Neural progenitor cell (in vitro differentiated cells): ENCODE results near the gene DIS3L2. TPM values are rescaled to one million over a fixed set of nuclear protein-coding genes. Genes with fewer than 3 reads are reported as not detected.

Experiments
- DNase-seq: peaks from one replicate; pipeline ENCODE4 v3.0.0-alpha.2; 2016; ENCODE audit warnings: low spot score
- H2AFZ ChIP-seq: fragments of 200-600 bp; sonication (generic); replicated peaks from 2 replicates; pipeline ENCODE4 v1.6.1; 2016; ENCODE audit warnings: antibody characterized with exemption
- H3F3A ChIP-seq: fragments of 200-600 bp; sonication (generic); 2 replicates; pipeline ENCODE4 v1.6.1; 2016; ENCODE audit warnings: antibody characterized with exemption, low read depth
- H3K27ac ChIP-seq: fragments of 200-600 bp; sonication (generic); 2 replicates; pipeline ENCODE4 v1.5.1; 2016; ENCODE audit warnings: mild to moderate bottlenecking
- H3K27me3 ChIP-seq: fragments of 200-600 bp; sonication (generic); 2 replicates; pipeline ENCODE4 v1.6.1; 2016; ENCODE audit warnings: mild to moderate bottlenecking, moderate library complexity
- H3K36me3 ChIP-seq: fragments of 200-600 bp; sonication (generic); 2 replicates; pipeline ENCODE4 v1.5.1; 2016
- H3K4me1 ChIP-seq: fragments of 200-600 bp; sonication (generic); 2 replicates; pipeline ENCODE4 v1.6.1; 2016; ENCODE audit warnings: mixed run types
- H3K4me2 ChIP-seq: fragments of 200-600 bp; sonication (generic); 2 replicates; pipeline ENCODE4 v1.6.1; 2016
- H3K4me3 ChIP-seq: fragments of 200-600 bp; sonication (generic); 2 replicates; pipeline ENCODE4 v1.5.1; 2016
- H3K79me2 ChIP-seq: fragments of 200-600 bp; sonication (generic); 2 replicates; pipeline ENCODE4 v1.6.1; 2016; ENCODE audit warnings: low read depth
- H3K9ac ChIP-seq: fragments of 200-600 bp; sonication (generic); 2 replicates; pipeline ENCODE4 v1.6.1; 2016
- H3K9me3 ChIP-seq: fragments of 200-600 bp; sonication (generic); 2 replicates; pipeline ENCODE4 v1.5.1; 2016; ENCODE audit warnings: low read depth
- H4K20me1 ChIP-seq: fragments of 200-600 bp; sonication (generic); 2 replicates; pipeline ENCODE4 v1.6.1; 2016; ENCODE audit warnings: low read depth
- H3K27ac Mint-ChIP-seq: 3 replicates; pipeline ENCODE4 v1.8.0; 2021; ENCODE audit warnings: mixed read lengths
- H3K27me3 Mint-ChIP-seq: 2 replicates; pipeline ENCODE4 v1.8.0; 2022; ENCODE audit warnings: low read depth, mild to moderate bottlenecking, inconsistent platforms, moderate library complexity, mixed read lengths; ENCODE audit not compliant: insufficient read depth
- H3K36me3 Mint-ChIP-seq: 3 replicates; pipeline ENCODE4 v1.8.0; 2021; ENCODE audit warnings: mixed read lengths
- H3K4me1 Mint-ChIP-seq: 3 replicates; pipeline ENCODE4 v1.8.0; 2021; ENCODE audit warnings: mixed read lengths
- H3K4me3 Mint-ChIP-seq: 3 replicates; pipeline ENCODE4 v1.8.0; 2021; ENCODE audit warnings: mild to moderate bottlenecking, moderate library complexity, mixed read lengths
- H3K9me3 Mint-ChIP-seq: 3 replicates; pipeline ENCODE4 v1.8.0; 2020; ENCODE audit warnings: mixed read lengths
- CTCF ChIP-seq: fragments of 200-600 bp; sonication (generic); IDR thresholded peaks from 2 replicates; pipeline ENCODE4 v1.5.1; 2017; ENCODE audit warnings: antibody characterized with exemption, mild to moderate bottlenecking
- EZH2 ChIP-seq: fragments of 200-600 bp; sonication (generic); IDR thresholded peaks from 2 replicates; pipeline ENCODE4 v1.6.1; 2017; ENCODE audit warnings: antibody characterized with exemption, mild to moderate bottlenecking, moderate library complexity
- EZH2phosphoT487 ChIP-seq: fragments of 200-600 bp; sonication (generic); IDR thresholded peaks from 2 replicates; pipeline ENCODE4 v1.6.1; 2017; ENCODE audit warnings: antibody characterized with exemption
- total RNA-seq: library from RNA; depleted of rRNA; stranded (reverse); fragments of >200 nt; gene quantifications from 2 replicates; pipeline ENCODE4 v1.2.3, GENCODE V29; 2015; ENCODE audit warnings: low replicate concordance

Gene DIS3L2
- total RNA-seq, 1 donor from 2014 or later, result 23.2 TPM

DNA sequence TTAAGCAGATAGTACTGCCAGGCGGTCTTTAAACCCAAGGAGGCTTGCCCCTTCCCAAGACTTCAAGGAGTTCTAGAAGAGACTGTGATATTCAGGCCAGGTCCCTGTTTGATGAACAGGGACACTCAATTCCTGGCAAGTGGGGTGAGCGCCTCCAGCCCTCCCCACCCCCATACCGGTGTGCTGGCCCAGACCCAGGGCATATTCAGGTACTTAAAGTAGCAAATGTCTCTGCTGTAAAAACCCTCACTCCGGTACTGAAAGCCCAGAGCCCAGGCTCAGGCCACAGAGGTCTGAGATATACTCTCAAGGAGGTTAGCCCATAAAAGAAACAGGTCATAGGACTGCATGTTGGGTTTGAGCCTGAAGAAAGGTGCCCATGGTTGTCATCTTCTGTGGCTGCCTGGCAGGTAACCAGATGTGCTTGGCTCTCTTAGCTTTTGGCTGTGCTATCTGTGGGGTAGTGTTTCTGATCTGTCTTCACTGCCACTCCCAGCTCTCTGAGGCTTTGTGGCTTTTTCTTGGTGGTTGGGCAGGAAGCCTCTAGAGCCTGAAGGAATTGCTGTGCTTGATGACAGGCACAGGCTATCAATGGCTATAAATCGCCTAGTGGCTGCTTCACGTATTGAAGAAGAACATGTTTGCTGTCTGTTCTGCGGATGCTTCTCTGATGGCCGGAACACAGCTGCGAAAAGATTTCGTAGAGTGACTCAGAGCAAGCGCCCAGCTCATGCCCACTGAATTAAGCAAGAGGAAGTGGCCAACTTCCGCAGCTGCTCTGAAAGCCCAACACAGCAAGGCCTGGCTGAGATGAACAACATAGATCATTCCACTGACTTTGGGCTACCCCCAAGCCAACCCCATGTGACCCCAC lies 353.8 kb downstream of the DIS3L2 start:
- no peak overlapping the region for H3K27ac Mint-ChIP-seq
- H2AFZ ChIP-seq, result no peak overlapping the region

DNA sequence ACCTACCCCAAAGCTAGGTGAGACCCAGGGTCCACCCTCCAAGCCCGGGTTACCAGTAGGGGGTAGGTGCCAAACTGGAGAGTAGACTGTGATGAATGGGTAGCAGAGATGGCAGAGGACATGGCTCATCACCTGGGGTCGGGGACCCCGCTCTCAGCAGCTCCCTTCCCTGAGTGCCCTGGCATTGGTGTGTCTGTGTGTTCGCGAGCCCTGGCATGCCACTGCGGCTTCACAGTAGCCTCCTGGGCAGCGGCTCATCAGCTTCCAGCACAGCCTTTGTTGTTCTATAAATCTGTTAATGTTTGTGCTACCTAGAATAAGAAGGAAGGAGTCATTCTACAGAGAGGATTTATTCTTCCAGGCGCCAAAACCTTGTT lies 354.4 kb downstream of the DIS3L2 start:
- H3K27me3 ChIP-seq, result no peaks in the 10 kb centered on the region

More for the DNA sequence above, 353.8 kb downstream of the DIS3L2 start:
- Histone ChIP-seq H3K9ac (no peak overlapping the region), H3K9me3 (peaks cover 16% of the 10 kb centered on the region), H3K4me2 (no peak overlapping the region), H3K27ac (no peak overlapping the region), H4K20me1 (no peaks in the 10 kb centered on the region), H3K4me1 (no peaks in the 10 kb centered on the region), H3K36me3 (peaks cover 3% of the 10 kb centered on the region), H3K79me2 (no peaks in the 10 kb centered on the region), H3F3A (no peaks in the 10 kb centered on the region), H3K4me3 (no peak overlapping the region), H3K27me3 (no peaks in the 10 kb centered on the region)
- no peak for DNase-seq
- no peak for TF ChIP-seq CTCF
- no peak for TF ChIP-seq EZH2phosphoT487
- no peak for TF ChIP-seq EZH2
- Mint-ChIP-seq H3K9me3 (peaks cover 20% of the 10 kb centered on the region), H3K4me1 (peaks cover 9% of the 10 kb centered on the region), H3K4me3 (no peak overlapping the region), H3K36me3 (peaks cover 10% of the 10 kb centered on the region), H3K27me3 (peaks cover 2% of the 10 kb centered on the region)

DNA sequence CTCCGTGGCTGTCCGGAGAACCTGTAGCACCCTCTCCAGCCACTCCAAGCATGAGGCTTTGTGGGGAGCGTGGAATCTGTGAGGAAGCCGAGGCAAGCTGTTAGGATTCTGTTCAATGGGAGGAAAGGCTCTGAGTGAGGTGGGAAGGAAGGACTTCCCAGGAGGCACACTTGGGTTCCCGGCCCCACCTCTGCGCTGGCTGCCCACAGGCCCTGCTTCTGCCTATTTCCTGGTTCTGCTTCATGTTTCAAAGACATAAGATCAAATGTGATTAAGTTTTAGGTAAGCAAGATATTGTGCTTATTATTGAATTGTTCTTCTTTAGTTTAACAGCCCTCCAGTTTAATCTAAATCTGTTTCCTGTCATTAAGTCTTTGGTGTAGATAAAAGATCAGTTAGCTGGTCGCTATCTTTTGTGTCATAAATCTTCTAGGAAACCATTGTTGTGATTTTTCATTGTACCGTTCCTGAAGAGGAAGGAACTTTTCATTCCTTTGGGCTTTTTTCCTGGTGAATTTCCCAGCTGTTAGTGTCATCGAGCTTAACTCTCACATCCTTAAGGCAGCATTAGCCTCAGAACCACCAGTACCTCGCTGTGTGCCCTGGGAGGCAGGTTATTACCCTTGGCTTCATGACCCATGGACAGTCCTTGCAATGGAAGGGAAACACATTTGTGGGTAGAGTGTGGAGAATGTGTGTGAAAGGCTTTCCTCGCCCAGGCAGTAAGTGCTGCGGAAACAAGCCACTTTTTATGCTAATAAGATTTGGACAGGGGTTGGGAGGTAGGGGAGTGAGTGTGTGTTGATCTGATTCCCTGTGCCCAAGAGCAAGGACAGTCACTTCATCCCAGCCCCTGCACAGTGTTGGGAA lies 355.2 kb downstream of the DIS3L2 start:
- H3K36me3 ChIP-seq, result peaks cover 3% of the 10 kb centered on the region
- peaks cover 10% of the 10 kb centered on the region for H3K36me3 Mint-ChIP-seq
- no peak for TF ChIP-seq EZH2
- no peak for TF ChIP-seq CTCF
- no peak for TF ChIP-seq EZH2phosphoT487
- H3K4me1 ChIP-seq, result no peaks in the 10 kb centered on the region
- peaks cover 20% of the 10 kb centered on the region for H3K9me3 Mint-ChIP-seq
- H3K27me3 ChIP-seq, result no peaks in the 10 kb centered on the region
- peaks cover 16% of the 10 kb centered on the region for H3K9me3 ChIP-seq
- H3K4me3 ChIP-seq, result no peak overlapping the region
- no peak overlapping the region for H3K27ac ChIP-seq
- no peaks in the 10 kb centered on the region for H3K79me2 ChIP-seq
- H3F3A ChIP-seq, result no peaks in the 10 kb centered on the region
- no peak overlapping the region for H2AFZ ChIP-seq
- H3K9ac ChIP-seq, result no peak overlapping the region
- peaks cover 2% of the 10 kb centered on the region for H3K27me3 Mint-ChIP-seq
- no peak for DNase-seq
- H3K4me1 Mint-ChIP-seq, result peaks cover 9% of the 10 kb centered on the region
- H4K20me1 ChIP-seq, result no peaks in the 10 kb centered on the region
- H3K4me2 ChIP-seq, result no peak overlapping the region
- no peak overlapping the region for H3K27ac Mint-ChIP-seq
- no peak overlapping the region for H3K4me3 Mint-ChIP-seq

More for the DNA sequence above, 354.4 kb downstream of the DIS3L2 start:
- Histone ChIP-seq H4K20me1 (no peaks in the 10 kb centered on the region), H3K36me3 (peaks cover 3% of the 10 kb centered on the region), H3K9me3 (peaks cover 16% of the 10 kb centered on the region), H3K79me2 (no peaks in the 10 kb centered on the region), H3K4me1 (no peaks in the 10 kb centered on the region), H3F3A (no peaks in the 10 kb centered on the region), H3K27ac (no peak overlapping the region), H3K4me3 (no peak overlapping the region), H2AFZ (no peak overlapping the region), H3K9ac (no peak overlapping the region), H3K4me2 (no peak overlapping the region)
- Mint-ChIP-seq H3K27ac (no peak overlapping the region), H3K4me1 (peaks cover 9% of the 10 kb centered on the region), H3K36me3 (peaks cover 10% of the 10 kb centered on the region), H3K9me3 (peaks cover 20% of the 10 kb centered on the region), H3K27me3 (peaks cover 2% of the 10 kb centered on the region), H3K4me3 (no peak overlapping the region)
- no peak for DNase-seq
- TF ChIP-seq EZH2phosphoT487 (no peak), CTCF (no peak), EZH2 (no peak)
